GM20431 (cell line): ENCODE data around the gene PTPA.

Experiments
- in situ Hi-C: fragments of 300-500 bp; cut with MseI, MboI; formaldehyde crosslinking; loops from one replicate; pipeline ENCODE4 v1.15.0; 2020; ENCODE audit warnings: low sequenced_read_pairs; ENCODE audit not compliant: unreplicated experiment

The PTPA gene

DNA sequence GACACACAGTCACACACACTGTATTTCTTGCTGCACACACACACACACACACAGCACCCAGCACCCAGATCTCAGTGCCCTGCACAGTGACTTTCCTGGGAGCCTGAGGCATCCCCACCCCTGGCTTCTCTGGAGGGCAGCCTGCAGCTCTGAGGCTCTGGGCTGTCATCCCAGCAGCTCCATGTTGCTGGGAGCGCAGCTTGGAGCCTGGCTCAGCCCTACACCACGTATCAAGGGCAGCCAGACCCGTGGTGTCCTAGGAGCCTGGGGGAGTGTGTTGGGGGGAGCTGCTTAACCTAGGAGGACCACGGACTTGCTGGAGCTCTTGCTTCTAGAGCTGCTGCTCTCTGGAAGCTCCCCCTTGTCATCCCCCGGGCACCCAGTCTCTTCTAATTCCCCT is 61.6 kb downstream of the PTPA start:
- in situ Hi-C loops, result no loop called here

GRCh38 chr9:129173296-129174101 is 62.3 kb downstream of the PTPA start:
- in situ Hi-C loops, result no loop called here

DNA sequence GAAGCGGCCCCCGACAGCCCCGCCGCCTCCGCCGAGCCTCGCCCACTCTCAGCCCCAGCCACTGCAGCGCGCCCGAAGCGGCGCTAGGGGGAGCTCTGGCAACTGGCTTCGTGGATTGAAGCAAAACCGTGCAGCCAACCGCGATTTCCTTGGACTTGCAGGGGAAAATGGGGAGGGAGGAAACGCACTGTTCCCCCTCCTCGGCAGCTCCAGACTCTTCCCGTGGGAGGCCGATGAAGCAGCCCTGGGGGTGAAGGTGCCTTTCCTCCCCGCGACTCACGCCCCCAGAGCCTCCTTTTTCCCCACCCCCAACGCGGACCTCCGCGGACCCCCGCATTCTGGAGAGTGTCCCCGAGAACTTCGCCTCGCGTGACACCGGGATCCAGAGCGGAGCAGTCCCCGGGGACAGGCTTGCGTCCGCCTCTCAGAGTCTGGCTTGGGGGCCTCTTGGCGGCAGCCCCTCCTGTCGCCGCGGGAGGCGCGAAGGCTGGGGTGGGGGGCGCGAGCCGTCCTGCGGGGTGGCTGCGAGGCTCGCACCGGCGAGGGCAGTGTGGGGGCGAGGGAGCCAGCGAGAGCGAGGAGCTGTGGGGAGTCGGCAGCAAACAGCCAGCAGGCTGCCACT is 63.0 kb downstream of the PTPA start:
- in situ Hi-C loops, result no loop called here

- in situ Hi-C loops, result no loop called here
Measured at GRCh38 chr9:129174724-129175514, 63.7 kb downstream of the PTPA start.

- in situ Hi-C loops, result no loop called here
Measured at GRCh38 chr9:129175515-129175824, 64.3 kb downstream of the PTPA start.

GRCh38 chr9:129175825-129176633 is 64.8 kb downstream of the PTPA start:
- in situ Hi-C loops, result no loop called here

DNA sequence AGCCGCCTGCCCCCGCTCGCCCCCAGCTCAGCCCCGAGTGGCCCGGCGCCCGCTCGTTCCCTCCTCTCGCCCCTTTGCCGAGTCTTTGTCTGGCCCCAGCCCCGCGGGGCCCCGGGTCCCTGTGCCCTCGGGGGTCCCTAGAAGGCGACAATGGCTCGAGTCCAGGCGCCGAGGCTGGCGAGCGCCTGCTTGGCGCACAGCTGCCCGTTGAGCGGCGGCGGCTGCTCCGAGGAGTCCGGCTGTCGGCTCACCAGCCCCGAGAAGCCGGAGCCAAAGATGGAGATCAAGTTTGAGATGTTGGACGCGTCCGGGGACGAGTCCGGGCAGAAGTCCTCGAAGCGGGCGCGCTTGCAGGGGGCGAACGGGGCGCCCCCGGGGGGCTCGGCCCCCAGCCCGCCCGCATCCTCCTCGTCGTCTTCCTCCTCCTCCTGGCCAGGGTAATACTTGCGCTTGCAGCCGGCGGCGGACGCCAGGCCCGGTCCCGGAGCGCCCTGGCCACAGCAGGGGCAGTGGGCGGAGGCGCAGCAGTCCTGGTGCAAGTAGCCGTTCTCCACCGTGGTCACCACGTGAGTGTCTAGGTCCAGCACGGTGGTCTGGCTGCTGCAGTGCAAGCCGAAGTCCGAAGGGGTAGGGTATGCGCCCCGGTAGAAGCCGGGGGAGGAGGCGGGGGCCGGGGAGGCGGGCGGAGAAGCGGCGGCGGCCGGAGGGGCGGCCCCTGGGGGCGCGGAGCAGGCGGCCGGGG is 65.7 kb downstream of the PTPA start:
- in situ Hi-C loops, result no loop called here

DNA sequence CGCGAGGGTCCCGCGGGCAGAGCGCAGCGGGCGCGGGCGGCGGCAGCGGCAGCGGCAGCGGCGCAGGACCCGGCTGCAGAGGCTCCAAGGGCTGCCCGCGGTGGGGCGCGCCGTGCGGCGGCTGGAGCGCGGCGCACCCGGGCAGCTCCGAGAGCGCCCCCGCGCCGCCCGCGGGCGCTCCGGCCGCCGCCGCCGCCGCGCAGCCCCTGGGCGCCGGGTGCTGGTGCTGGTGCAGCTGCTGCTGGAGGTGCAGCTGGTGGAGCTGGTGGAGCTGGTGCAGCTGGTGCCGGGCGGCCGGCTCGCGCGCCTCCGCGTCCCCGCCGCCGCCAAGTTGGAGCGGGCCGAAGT is 66.2 kb downstream of the PTPA start:
- in situ Hi-C loops, result no loop called here

- in situ Hi-C loops, result no loop called here
Measured at GRCh38 chr9:129177791-129178567, 66.8 kb downstream of the PTPA start, which contains the start of gene IER5L. TSS of gene IER5L (minus strand) at chr9:129178261. CDS start at chr9:129178052, 209 bp downstream.

DNA sequence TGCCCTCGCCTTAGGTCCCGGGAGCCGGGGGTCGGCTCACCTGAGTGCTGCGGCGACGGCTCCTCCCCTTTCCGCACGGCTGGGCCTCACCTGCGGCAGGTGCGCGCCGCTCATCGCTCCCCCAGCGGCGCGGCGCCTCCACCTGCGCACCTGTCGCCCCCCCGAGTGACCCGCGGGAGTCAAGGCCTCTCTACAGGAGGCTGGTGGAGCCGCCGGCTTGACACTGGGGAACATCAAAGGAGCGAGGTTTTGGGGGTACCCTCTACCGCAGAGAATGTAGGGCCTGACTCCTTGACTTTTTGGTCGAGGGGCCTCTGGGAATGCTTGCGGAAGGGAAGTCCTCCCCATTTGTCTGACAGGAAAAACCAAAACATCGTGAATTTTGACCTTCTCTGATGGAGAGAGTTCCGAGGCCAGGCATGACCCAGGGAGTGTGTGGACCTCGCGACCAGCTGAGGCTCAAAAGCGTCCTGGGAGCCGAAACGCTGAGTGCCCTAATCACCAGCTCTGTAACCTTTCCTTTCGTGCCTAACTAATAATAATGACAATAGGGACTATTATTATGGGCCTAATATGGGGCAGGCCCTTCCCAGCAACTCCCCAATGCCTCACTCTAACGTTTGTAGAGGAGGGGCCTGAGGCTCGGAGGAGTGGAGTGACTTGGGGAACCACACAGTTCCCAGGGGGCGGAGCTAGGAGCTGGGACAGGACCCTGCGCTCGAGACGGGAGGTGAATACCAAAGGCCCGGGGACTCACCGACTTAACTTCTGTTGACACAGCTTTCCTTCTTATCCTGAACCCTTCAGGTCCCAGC is 67.6 kb downstream of the PTPA start:
- in situ Hi-C loops, result no loop called here

GRCh38 chr9:129181246-129181645 is 70.0 kb downstream of the PTPA start:
- in situ Hi-C loops, result no loop called here

GRCh38 chr9:129182122-129182521 is 70.9 kb downstream of the PTPA start:
- in situ Hi-C loops, result no loop called here

DNA sequence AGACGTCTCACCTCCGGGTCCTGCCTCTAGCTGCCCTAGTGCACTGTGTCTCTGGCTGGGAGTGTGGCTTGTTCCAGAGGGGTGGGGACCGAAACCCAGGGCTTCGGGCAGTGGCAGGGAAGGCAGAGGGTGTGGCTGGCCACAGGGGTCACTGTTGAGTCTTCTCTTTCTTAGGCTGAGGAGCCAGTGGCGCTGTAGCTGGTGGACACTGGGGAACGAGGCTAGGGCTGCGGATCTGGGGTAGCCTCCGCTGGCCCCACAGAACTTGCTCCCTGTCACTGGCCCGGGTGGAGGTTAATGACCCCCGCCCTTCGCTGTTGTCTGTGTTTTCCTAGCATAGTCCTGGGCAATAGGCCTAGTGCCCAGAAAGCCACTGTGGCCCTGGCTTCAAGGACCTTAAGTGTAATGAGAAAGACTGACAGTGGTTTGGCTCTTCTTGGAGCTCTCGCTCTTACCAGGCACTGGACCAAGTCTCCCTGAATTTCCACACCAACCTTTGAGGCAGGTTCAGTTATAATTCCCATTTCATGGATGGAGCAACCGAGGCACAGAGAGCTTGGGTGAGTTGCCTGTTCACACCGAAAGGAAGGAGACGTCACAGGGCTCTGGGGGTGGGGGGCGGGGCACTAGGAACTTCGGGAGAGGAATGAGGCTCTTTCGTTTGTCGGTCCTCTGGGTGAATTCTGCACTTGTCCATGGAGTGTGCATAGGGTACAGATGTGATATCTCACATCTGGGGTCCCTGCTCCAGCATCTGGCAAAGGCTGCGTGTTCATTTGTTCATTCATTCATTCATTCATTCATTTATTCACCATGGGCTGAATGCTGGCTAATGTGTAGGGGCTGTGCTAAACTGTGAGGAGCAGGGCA is 71.6 kb downstream of the PTPA start:
- in situ Hi-C loops, result no loop called here

DNA sequence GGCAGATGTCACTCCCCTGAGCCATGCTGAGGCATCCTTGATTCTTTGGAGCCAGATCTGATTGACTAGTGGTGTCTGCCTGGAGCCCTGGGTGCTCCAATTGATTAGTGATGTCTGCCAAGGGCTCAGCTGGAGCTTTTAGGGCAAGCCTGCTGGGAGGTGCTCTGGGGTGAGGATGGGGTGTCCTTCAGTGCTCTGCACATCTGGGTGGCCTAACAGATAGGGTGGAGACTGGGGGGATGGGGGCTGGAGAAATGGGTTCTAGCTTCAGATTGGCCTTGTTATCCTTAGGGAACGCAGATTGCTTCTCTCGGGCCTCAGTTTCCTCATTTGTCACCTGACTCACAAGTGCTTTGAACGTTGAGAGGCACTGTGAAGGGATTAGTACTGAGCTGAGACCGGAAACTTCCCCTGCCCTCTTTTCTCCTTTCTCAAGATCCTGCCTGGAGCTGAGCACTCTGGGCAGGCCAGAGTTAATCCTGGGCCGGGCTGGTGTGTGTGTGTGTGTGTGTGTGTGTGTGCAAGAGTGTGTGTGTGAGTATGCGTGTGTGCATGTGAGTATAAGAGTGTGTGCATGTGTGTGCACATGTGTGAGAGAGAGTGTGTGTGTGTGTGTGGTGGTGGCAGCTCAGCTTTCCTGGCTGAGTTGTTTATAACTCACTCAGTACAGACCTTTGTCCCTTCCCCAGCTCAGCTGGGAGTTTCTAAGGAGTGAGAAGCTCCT is 72.4 kb downstream of the PTPA start:
- in situ Hi-C loops, result no loop called here

DNA sequence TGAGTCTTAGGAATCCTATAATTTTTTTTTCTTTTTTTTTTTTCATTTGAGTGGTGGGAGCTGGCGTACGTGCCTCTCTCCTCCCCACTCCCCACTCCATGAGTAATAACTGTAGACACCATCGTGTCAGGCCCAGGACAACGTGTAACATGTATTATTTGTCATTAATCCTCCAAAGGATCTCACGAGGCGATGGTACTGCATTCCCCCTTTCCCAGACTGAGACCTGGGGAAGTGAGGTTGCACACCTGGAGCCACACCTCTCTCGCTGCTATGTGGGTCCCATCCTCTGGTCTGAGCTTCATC is 73.0 kb downstream of the PTPA start:
- in situ Hi-C loops, result no loop called here

GRCh38 chr9:129184596-129185122 is 73.4 kb downstream of the PTPA start:
- in situ Hi-C loops, result no loop called here

- in situ Hi-C loops, result no loop called here
Measured at GRCh38 chr9:129185402-129185801, 74.2 kb downstream of the PTPA start.
